Type B pancreatic cell (in vitro differentiated cells): ENCODE measurements around the gene ABCA6. TPM values are rescaled to one million over a fixed set of nuclear protein-coding genes. Genes with fewer than 3 reads are reported as not detected.
A peak's percentile ranks its signal among the peaks of the same experiment; 100 is the strongest.
"Not testable (repeated sequence)": the region's sequence is repeated elsewhere in the genome, so short reads cannot be mapped to it uniquely, and the experiment has no call there.

Experiments used
- DNase-seq: peaks from one replicate; pipeline ENCODE4 v3.0.0; 2021; ENCODE audit warnings: mixed read lengths; ENCODE audit not compliant: unreplicated experiment; ENCODE audit errors: extremely low spot score
- H3K27ac Mint-ChIP-seq: 2 replicates; pipeline ENCODE4 v1.8.0; 2021; ENCODE audit warnings: mild to moderate bottlenecking, mixed read lengths
- H3K27me3 Mint-ChIP-seq: 2 replicates; pipeline ENCODE4 v1.8.0; 2021; ENCODE audit warnings: mixed read lengths
- H3K36me3 Mint-ChIP-seq: 2 replicates; pipeline ENCODE4 v1.8.0; 2021; ENCODE audit warnings: mixed read lengths
- H3K4me1 Mint-ChIP-seq: one replicate; pipeline ENCODE4 v1.8.0; 2021; ENCODE audit warnings: mixed read lengths; ENCODE audit not compliant: unreplicated experiment
- H3K4me3 Mint-ChIP-seq: 2 replicates; pipeline ENCODE4 v1.8.0; 2021; ENCODE audit warnings: mild to moderate bottlenecking, mixed read lengths
- H3K9me3 Mint-ChIP-seq: 2 replicates; pipeline ENCODE4 v1.8.0; 2021; ENCODE audit warnings: mixed read lengths
- CTCF ChIP-seq: fragments of 200-600 bp; sonication (generic); conservative IDR thresholded peaks from 2 replicates; pipeline ENCODE4 v1.5.0; 2021; ENCODE audit warnings: antibody characterized with exemption, mild to moderate bottlenecking
- total RNA-seq: library from RNA; stranded (reverse); gene quantifications from 2 replicates; pipeline ENCODE4 v1.2.1, GENCODE V29; 2021; ENCODE audit warnings: low replicate concordance

ABCA6 gene
- total RNA-seq, 1 donor from 2014 or later = 0.48 TPM

- DNase-seq = no peak
- no peaks in the 10 kb centered on the region for H3K4me1 Mint-ChIP-seq
- H3K36me3 Mint-ChIP-seq = no peaks in the 10 kb centered on the region
- H3K27me3 Mint-ChIP-seq = peaks cover 7% of the 10 kb centered on the region
- no peak for TF ChIP-seq CTCF
- peaks cover 7% of the 10 kb centered on the region for H3K9me3 Mint-ChIP-seq
- H3K27ac Mint-ChIP-seq = no peak overlapping the region
- no peak overlapping the region for H3K4me3 Mint-ChIP-seq
These were observed 55.1 kb downstream of the ABCA6 start for GRCh38 chr17:69086641-69087040.

GRCh38 chr17:69084911-69085310, 56.8 kb downstream of the ABCA6 start:
- no peak for DNase-seq

GRCh38 chr17:69082696-69083095, 59.0 kb downstream of the ABCA6 start:
- Mint-ChIP-seq H3K27ac (no peak overlapping the region), H3K4me1 (no peaks in the 10 kb centered on the region), H3K4me3 (no peak overlapping the region), H3K27me3 (peaks cover 6% of the 10 kb centered on the region), H3K9me3 (peaks cover 6% of the 10 kb centered on the region), H3K36me3 (no peaks in the 10 kb centered on the region)
- DNase-seq = no peak
- TF ChIP-seq CTCF = no peak

More at GRCh38 chr17:69084911-69085310, 56.8 kb downstream of the ABCA6 start:
- H3K27ac Mint-ChIP-seq = no peak overlapping the region
- no peaks in the 10 kb centered on the region for H3K36me3 Mint-ChIP-seq
- H3K4me1 Mint-ChIP-seq = no peaks in the 10 kb centered on the region
- peaks cover 7% of the 10 kb centered on the region for H3K9me3 Mint-ChIP-seq
- H3K27me3 Mint-ChIP-seq = peaks cover 7% of the 10 kb centered on the region
- peak; percentile 65 for TF ChIP-seq CTCF
- H3K4me3 Mint-ChIP-seq = no peak overlapping the region

GRCh38 chr17:69078864-69079263, 62.8 kb downstream of the ABCA6 start:
- H3K4me1 Mint-ChIP-seq = no peaks in the 10 kb centered on the region
- H3K27ac Mint-ChIP-seq = no peak overlapping the region
- no peaks in the 10 kb centered on the region for H3K36me3 Mint-ChIP-seq
- DNase-seq = no peak
- no peak for TF ChIP-seq CTCF
- H3K4me3 Mint-ChIP-seq = no peak overlapping the region
- H3K9me3 Mint-ChIP-seq = no peaks in the 10 kb centered on the region
- H3K27me3 Mint-ChIP-seq = no peaks in the 10 kb centered on the region

GRCh38 chr17:69075823-69076222, 65.9 kb downstream of the ABCA6 start:
- no peaks in the 10 kb centered on the region for H3K27me3 Mint-ChIP-seq

GRCh38 chr17:69073392-69073791, 68.3 kb downstream of the ABCA6 start:
- not testable (repeated sequence) for DNase-seq, H3K36me3 Mint-ChIP-seq, H3K27me3 Mint-ChIP-seq, H3K9me3 Mint-ChIP-seq, H3K27ac Mint-ChIP-seq, H3K4me3 Mint-ChIP-seq, H3K4me1 Mint-ChIP-seq

More at GRCh38 chr17:69075823-69076222, 65.9 kb downstream of the ABCA6 start:
- TF ChIP-seq CTCF = no peak
- H3K27ac Mint-ChIP-seq = no peak overlapping the region
- DNase-seq = no peak
- no peaks in the 10 kb centered on the region for H3K36me3 Mint-ChIP-seq
- H3K4me1 Mint-ChIP-seq = no peaks in the 10 kb centered on the region
- no peak overlapping the region for H3K4me3 Mint-ChIP-seq
- H3K9me3 Mint-ChIP-seq = peaks cover 5% of the 10 kb centered on the region

- H3K4me3 Mint-ChIP-seq, DNase-seq, H3K27ac Mint-ChIP-seq, H3K9me3 Mint-ChIP-seq, H3K36me3 Mint-ChIP-seq, H3K4me1 Mint-ChIP-seq, H3K27me3 Mint-ChIP-seq: not testable (repeated sequence)
These were observed 68.9 kb downstream of the ABCA6 start for GRCh38 chr17:69072803-69073256.

- not testable (repeated sequence) for H3K4me1 Mint-ChIP-seq, H3K4me3 Mint-ChIP-seq, H3K27ac Mint-ChIP-seq, DNase-seq, H3K27me3 Mint-ChIP-seq, H3K9me3 Mint-ChIP-seq, H3K36me3 Mint-ChIP-seq
These were observed 70.5 kb downstream of the ABCA6 start for GRCh38 chr17:69071233-69071586.

- not testable (repeated sequence) for H3K36me3 Mint-ChIP-seq, H3K4me1 Mint-ChIP-seq, H3K27me3 Mint-ChIP-seq, H3K4me3 Mint-ChIP-seq, DNase-seq, H3K9me3 Mint-ChIP-seq, H3K27ac Mint-ChIP-seq
These were observed 71.1 kb downstream of the ABCA6 start for GRCh38 chr17:69070378-69071232.
